GM21447 (cell line): Measurements from ENCODE around the gene LRRC74A.

ENCODE experiments used
- ATAC-seq: cut with Tn5 transposase; IDR thresholded peaks from one replicate; pipeline ENCODE4 v1.9.1; 2021; ENCODE audit not compliant: unreplicated experiment

Gene LRRC74A

GRCh38 chr14:76844223-76844622 is 18.0 kb downstream of the LRRC74A start:
- no peak for ATAC-seq

GRCh38 chr14:76846331-76847047 is 20.3 kb downstream of the LRRC74A start:
- no peak for ATAC-seq

GRCh38 chr14:76848879-76849278 is 22.7 kb downstream of the LRRC74A start:
- ATAC-seq = no peak

GRCh38 chr14:76855066-76855465 is 28.9 kb downstream of the LRRC74A start:
- ATAC-seq = no peak

- ATAC-seq = no peak
Measured at GRCh38 chr14:76856769-76857168, 30.6 kb downstream of the LRRC74A start.

- ATAC-seq = no peak
Measured at GRCh38 chr14:76861574-76862255, 35.5 kb downstream of the LRRC74A start.

GRCh38 chr14:76862546-76863282 is 36.5 kb downstream of the LRRC74A start:
- ATAC-seq = no peak

GRCh38 chr14:76863724-76864407 is 37.7 kb downstream of the LRRC74A start:
- ATAC-seq = no peak

GRCh38 chr14:76866456-76866855 is 40.2 kb downstream of the LRRC74A start:
- no peak for ATAC-seq

- ATAC-seq = no peak
Measured at GRCh38 chr14:76867516-76868453, 41.6 kb downstream of the LRRC74A start.

GRCh38 chr14:76868454-76869170 is 42.4 kb downstream of the LRRC74A start:
- no peak for ATAC-seq

- ATAC-seq = no peak
Measured at GRCh38 chr14:76870166-76870565, 44.0 kb downstream of the LRRC74A start.

GRCh38 chr14:76872796-76873432 is 46.7 kb downstream of the LRRC74A start:
- ATAC-seq = no peak

- no peak for ATAC-seq
Measured at GRCh38 chr14:76874734-76875133, 48.5 kb downstream of the LRRC74A start.

- no peak for ATAC-seq
Measured at GRCh38 chr14:76876076-76876475, 49.9 kb downstream of the LRRC74A start.

GRCh38 chr14:76877871-76878270 is 51.7 kb downstream of the LRRC74A start:
- no peak for ATAC-seq

GRCh38 chr14:76880449-76880848 is 54.2 kb downstream of the LRRC74A start:
- ATAC-seq = no peak

GRCh38 chr14:76881348-76881747 is 55.1 kb downstream of the LRRC74A start:
- ATAC-seq = no peak

GRCh38 chr14:76882651-76883050 is 56.4 kb downstream of the LRRC74A start:
- no peak for ATAC-seq
